ENCODE data around the gene HOXD13.

HOXD13 gene

DNA sequence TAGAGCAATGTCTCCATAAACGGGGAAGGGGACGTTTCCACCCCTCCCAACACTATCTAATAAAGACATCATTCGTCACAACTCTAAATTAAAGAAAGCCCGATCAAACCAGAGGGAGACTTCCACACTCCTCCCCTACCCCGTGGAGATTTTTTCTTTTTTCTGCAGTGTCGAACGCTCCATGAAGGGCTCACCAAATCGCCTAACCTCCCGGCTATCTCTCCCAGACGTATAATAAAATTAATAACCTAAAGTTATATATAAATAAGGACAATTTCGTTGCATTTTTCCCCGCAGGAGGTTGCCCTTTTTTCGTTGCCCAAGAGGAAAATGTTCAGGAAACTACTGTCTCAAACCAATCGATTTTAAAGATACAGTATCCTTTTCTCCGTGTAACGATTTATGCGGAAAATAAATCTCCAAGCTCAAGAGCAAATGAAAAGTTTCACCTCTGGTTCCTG is 11.1 kb upstream of the HOXD13 start:
- DNase-seq = no peak

DNA sequence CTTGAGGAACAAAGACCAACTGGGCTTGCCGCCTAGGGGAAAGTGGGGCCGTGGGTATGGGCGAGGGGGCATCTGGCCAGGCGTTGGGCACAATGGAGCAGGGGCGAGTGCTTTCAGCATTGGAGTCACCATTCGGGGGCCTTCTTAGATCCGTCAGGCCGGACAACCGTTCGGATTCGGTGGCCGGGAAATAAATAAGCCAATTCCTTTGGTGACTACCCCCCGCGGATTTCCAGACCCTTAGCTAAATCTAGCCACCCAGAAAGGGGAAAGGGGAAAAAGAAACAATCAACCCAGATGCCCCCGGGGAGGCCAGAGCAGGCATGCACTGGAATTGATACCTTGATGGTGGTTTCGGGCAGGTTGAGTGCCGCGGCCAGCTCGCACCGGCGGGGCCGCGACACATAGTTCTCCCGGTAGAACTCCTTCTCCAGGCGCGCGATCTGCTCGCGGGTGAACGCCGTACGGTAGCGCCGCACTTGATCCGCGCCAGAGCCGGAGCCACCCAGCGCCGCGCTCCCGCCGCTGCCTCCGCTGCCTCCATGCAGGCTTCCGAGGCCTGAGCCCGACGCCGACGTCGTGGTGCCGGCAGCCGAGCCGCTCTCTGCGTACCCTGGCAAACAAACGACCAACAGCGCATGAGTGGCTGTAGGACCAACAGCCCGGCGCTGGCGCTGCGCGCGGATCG is 10.5 kb upstream of the HOXD13 start:
- DNase-seq = no peak

DNA sequence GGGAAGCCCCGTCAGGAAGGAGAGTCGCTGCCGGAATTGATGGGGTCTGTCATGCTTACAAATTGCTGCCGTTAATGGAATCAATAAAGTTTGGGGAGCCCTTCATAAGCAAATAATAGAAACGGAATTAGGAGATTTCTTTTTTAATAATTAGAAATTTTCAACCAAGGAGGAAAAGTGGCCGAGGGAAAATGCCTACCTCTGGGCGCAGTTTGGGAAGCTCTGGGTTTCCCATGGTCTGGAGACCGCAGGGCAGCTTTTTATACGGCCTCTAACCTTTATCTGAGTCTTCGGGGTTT is 10.0 kb upstream of the HOXD13 start:
- no peak for DNase-seq

DNA sequence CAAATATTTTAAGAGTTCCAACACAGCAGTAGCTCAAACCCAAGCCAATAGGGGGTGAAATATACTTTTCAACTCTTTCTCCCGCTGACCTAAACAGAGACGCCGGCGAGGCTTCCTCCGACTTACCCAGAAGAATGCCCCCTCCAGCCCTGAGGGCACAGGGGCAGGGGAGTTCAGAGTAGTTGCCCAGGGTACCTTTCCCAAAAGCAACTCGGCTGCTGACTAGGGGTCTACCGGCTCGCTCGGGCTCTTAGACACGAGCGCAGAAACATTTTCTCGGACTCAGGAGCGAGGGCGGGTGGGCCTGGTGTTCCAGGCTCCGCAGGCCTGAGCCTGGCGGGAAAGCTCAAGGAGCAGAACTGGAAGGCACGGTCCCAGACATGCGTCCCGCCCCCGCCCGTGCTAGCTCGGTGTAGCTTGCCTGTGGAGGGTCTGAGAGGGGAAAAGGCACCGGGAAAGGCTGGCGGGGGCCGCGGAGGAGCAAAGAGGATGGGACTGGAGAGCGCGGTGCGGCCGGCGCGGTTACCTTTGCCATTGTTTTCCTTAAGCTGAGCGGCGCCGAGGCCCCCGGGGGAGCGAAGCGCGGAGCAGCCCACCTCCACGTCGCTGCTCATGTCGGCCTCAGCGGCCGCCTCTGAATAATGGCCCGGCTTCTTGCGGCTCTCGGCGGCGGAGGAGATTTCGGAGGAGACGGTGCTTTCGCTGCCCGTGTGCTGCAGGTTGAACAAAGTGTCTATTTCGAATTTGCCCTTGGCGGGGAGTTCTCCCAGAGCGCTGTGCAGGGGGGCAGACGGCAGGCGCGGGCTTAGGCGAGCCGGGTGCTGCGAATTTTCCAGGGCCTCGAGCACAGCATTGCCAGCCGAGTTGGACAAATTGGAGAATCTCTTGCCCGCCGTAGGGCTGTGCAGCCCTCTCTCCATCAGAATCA is 9.4 kb upstream of the HOXD13 start:
- no peak for DNase-seq

DNA sequence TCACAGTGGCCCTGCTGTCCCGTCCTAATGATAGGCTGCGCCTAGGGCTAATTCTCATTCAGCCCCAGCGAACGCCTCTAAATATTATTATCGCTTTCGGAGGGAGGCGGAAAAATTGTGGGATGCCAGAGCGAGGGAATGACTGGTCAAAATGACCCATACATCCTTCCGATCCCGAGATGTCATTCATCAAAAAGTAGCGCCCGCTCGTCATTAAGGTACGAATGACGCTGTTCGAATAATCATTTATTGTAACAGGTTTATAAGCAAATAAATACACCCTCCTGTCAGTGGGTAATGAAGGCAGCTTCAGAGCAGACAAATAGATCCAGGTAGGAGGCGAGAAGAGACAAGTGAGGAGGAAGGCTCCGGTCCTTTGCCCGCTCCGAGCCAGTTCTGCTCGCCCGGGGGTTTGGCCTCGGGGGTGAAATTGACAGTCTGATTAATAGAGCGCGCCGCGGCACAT is 8.7 kb upstream of the HOXD13 start, which contains the start of gene EVX2:
EVX2 (minus strand) TSS at position 167 of the 466 bp plus-strand sequence. CDS start 186 bp downstream, outside the sequence.
- DNase-seq = no peak

DNA sequence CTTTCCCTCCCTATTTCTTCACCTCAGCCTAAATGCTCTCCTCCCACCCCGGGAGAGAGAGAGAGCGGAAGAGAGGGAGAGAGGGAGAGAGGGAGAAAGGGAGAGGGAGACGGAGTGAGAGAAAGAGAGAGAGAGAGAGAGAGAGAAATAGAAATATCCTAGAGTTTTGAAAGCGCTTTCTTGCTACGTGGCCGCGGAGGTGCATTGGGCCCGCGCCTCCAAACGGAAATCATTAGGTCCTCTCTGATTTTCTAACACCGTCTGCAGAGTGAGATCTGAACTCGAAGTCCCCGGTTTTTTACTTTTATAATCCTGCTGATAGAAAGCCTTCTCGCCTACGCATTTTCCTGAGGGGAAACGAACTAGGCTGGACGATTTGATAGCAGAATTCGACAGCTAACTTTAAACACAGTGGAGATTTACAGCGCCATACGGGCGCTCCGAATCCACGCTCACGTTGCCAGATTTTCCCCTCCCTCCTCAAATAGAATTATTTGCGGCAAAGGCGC is 7.9 kb upstream of the HOXD13 start:
- DNase-seq = no peak

DNA sequence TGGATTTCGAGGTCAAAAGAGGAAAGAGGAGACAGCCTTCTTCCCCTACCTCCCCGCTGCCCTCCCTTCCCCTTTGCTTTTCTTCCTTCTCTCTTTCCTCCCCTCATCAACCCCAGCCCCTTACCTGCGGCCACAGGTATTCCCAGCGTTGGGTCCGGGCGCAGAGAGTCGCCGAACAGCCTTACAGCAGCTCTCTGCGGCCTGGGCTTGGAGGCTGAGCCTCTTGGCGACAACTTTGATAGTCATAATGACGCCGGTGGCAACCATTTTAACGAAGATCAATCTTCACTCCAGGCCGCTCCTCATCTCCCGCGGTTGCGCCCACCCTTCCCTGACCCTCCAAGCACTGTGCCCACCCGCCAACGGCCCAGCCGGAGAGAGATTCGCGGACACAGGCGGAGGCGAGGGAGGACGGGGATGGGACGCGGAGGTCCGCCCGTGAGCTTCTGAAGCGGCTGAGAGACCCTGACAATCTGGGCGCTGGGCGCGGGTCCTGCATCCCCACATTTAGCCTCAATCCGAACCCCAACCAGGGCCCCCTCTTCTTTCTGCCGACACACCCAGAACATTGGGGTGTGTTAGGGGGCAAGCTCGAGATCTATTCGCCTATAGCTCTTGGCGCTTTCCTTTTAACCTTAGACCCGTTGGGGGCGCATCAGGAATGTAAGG is 7.3 kb upstream of the HOXD13 start:
- no peak for DNase-seq

DNA sequence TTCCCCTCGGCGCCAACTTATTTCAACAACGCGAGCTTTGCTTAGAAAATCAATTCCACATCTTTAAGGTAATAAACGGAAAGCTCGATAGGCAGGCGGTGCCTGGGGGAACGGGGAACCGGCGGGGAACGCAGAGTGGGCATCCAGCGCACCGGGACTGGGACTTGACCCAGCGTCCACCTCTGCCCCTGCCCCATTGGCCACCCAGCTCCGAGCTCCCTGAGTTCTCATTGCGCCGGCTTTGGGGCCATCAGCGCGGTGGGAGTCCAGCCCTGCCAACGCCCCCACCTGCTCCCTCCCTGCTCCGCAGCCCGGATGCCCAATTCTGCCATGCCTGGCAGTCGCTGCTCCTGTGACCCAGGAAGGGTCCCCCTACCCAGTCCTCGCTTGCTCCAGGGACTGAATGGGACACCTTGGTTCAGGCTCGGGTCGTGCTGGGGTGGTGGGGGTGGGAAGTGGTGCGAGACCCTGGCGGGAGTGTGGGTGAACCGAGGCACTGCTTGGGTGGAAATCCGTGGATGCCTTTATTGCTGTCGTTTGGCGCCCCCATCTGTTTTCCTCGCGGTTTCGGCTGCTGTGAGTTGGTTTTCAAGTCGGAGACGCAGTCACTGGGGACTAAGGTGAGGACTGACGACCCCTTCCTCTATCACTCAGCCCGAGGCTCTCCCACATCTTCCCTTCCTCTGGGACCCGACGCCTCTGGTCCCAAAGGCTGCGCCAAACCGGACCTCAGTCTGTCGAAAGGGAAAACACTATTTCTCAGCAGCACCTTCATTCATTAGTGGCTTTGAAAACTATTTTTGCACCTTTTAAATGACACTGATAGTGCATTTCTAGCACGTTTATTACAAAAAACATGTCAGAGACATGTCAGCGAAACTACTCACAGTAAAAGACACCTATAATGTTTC is 6.4 kb upstream of the HOXD13 start:
- no peak for DNase-seq

DNA sequence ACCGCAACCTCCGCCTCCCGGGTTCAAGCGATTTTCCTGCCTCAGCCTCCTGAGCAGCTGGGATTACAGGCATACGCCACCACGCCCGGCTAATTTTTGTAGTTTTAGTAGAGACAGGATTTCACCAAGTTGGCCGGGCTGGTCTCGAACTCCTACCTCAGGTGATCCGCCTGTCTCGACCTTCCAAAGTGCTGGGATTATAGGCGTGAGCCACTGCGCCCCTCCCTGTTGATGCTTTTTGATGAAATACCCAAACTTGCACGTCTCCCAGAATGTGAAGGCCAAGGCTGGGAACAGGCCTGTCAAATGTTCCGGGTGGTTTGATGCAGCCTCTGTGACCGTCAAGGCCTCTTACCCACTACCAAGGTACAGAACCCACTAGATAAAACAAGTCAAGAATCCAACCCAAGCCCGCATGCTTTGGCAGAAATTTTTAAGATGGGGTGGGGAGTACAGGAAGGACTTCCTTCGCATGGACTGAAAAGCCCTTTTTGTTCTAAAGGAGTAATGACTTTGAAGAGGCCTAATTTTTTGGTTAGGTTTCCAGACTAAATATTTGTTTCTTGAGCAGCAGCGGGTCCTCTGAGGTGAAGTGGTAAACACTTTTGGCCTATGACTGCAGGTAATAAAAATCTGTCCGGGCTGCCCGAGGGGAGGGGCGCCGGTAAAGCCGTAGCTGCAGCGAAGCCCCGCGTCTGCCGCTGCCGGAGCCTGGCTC is 5.0 kb upstream of the HOXD13 start:
- no peak for DNase-seq

DNA sequence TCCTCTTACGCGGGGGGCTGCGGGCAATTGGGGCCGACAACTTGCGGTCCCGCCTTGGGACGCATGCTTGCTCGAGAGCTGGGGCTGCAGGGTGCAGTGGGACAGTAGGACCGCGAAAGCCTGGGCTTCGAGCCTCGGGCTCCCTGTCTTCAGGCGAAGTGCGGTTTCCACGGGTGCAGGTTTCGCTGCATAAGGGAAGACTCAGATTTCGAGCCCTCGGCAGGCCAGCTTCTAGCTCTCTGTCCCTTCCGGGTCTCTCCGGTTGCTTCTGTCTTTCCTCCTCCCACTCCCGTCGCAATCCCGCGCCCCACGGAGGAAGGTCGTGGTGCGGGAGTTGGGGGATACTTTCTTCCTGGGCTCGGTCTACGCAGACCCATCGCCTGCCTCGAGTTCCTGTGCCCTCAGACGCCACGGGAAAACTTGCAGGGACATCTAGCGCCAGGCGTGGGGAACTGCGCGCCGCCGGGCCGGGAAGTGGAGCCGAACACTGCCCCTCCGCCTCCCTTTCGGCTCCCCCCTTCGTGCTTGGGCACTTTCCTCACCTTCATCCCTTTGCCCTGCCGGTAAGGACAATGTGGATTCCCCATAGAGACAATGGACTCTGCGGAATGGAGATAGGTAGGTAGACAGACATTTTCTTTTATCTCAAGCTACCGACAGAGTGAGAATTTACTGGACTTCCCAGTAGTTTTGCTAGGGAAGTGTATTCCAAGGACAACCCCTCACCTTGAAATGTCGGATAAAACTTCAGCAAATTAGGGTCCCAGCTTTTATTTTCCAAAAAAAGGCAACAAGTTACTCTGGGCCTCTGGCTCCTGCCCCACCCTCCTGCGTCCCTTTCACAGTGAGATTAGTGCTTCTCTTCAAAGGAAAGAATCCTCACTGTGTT is 4.2 kb upstream of the HOXD13 start:
- DNase-seq = no peak

DNA sequence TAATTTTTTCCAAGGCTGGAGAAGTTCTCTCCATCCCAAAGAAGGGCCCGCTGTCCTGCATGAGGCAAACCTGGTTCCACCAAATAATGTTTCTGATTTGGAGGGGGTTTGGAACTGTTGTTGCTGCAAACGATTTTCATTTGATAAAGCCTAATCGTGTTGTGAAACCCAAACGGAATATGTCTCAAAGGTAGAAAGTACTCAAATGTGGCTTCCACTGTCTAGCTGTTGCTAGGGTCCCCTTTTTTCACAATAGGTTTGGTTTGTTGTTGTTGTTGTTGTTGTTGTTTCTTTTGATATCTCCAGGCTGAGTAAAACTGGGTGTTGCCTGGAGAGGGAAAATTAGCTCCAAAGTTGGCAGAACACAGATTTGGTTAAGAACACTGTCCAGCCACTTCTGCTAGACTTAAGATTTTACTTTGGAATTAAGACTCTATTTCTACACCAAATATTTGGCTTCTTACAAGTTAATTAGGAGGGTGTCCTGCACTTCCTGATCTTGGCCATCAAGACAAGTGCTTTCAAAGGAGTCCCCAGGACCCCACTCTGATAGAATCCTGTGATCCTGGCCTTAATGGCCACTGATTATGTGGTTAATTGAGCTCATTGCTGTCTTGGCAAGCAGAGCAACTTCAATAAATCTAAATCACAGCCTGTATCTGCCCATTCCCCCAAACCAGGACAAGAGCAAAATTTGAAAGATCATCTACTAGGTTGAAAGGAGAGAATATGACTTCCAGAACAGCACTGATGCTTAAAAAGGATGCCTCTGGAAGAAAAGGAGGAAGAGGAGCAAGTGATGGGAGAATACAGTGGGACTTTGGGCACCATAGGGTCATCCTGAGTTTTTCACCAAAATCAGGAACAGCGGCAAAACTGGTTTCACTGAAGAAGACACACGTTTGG is 3.3 kb upstream of the HOXD13 start:
- DNase-seq = no peak

DNA sequence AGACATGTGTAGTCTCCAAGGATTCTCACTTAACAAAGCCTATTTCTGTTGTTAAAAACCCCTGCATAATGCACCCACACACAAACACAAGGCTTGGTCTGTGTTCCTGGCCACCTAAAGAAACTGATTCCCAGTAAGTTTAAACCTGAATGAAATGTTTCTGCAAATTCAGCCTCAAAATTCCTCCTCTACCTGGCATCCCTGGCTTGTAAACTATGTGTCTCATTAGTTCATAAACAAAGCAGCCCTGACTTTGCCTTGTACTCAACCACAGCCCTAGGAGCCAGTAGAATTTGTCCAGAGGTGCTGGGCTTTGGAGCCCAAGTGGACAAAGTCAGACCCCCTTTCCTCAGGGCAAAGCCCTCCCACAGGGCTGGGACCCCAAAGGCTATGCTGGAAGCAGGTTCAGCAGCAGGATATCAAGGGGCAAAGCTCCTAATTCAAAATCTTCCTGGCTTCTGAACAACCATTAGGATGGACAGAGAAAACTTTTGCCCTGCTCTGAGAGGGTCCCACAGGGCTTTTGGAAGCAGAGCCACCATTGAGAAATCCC is 2.6 kb upstream of the HOXD13 start:
- no peak for DNase-seq

DNA sequence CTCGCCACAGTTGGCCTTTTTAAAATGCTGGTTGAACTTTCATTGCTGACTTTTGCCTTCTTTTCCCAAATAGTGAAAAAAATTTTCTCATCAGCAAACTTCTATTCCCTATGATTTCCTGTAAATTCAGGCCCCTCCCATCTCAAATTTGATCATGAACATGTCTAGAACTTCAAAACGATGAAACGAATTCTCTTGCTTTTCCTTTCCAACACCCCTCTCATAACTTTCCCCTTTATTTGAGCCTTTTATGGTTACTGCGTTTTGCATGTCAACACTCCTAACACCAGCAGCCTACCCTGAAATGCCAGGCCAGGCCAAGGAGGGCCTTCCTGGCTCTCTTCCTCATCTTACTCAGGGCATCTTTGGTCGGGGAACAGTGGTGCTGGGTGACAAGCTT is 1.7 kb upstream of the HOXD13 start:
- DNase-seq = no peak

DNA sequence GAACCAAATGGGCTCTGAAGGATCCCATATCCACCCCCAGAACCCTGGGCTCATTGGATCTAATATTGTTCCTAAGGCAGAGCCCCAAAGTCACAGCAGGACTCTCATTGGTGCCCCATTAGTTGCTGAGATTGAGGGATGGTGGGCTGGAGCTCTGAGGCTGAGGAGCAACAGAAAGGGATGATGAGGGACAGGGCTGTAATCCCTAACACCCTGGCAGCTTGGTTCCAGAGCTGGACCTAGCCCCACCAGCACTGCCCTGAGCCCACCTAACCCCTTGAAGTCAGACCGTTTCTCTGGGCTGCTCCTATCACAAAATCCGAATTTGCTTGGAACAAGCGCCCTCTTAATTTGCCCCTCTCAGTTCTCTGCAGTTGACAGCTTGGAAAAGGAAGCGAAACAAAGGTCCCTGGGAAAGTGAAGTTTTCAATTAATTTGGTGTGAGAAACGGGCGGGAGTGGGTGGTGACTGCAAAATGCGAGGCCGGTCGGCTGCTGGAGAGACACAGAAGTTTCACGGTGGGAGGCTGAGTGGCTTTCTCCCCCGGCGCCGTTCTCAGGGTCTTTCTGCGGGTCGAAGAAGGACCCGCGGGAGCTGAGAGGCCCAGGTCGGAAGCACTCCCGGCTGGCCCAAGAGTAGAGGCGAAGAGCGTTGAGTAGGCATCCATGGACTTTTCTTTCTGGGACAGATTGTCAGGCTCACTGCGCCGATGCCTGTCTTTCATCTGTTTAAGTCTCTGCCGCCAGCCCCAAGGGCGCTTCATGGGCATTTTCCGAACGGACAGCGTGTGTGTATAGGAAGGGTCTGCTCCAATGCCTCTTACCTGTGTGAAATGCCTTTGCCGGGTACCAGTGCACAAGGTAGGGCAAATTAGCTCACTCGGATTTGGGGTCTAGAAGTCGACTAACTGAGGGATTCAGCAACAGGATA is 927 bp upstream of the HOXD13 start:
- no peak for DNase-seq

DNA sequence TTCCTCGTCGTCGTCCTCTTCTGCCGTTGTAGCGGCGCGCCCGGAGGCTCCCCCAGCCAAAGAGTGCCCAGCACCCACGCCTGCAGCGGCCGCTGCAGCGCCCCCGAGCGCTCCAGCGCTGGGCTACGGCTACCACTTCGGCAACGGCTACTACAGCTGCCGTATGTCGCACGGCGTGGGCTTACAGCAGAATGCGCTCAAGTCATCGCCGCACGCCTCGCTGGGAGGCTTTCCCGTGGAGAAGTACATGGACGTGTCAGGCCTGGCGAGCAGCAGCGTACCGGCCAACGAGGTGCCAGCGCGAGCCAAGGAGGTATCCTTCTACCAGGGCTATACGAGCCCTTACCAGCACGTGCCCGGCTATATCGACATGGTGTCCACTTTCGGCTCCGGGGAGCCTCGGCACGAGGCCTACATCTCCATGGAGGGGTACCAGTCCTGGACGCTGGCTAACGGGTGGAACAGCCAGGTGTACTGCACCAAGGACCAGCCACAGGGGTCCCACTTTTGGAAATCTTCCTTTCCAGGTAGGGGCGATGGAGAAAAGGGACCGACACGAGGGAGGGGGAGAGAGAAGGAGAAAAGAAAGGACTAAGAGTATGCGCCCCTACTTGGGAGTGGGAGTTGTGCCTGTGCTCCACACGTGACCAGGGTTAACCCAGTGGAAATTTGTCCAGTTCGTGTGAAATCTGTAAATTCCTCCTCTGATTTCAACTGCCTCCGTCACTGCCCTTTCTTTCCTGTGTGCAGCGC is 800 bp downstream of the HOXD13 start:
- DNase-seq = no peak

DNA sequence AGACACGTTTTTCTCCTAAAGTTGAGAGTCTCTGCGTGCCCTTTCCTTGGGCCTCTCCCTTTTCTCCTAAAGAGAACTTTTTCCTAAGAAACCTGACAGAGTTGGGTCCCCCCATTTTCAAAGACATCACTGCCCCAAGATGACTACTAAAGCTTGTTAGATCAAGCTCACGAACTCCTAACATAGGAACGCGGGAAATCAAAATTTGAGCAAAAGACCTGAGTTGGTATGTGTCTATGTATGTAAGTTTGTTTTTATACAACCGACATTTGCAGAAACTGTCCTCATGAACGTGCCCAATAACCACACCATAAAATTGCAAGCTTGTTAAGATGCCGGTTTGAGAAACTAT is 1.4 kb downstream of the HOXD13 start:
- no peak for DNase-seq

DNA sequence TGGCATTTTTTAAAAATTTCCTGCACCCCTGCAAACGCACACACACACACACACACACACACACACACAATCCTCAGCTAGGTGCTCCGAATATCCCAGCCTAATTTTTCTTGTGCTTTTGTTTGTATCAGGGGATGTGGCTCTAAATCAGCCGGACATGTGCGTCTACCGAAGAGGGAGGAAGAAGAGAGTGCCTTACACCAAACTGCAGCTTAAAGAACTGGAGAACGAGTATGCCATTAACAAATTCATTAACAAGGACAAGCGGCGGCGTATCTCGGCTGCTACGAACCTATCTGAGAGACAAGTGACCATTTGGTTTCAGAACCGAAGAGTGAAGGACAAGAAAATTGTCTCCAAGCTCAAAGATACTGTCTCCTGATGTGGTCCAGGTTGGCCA is 1.8 kb downstream of the HOXD13 start:
- no peak for DNase-seq
